Measurements from ENCODE around the gene TOR3A. TPM values are rescaled to one million over a fixed set of nuclear protein-coding genes. Genes with fewer than 3 reads are reported as not detected.

Gene TOR3A
- total and polyA plus RNA-seq, 2 donors (not counting 3 experiments of a cell fraction or from before 2014, with no cell fraction given): 14.9 to 16.7 TPM

DNA sequence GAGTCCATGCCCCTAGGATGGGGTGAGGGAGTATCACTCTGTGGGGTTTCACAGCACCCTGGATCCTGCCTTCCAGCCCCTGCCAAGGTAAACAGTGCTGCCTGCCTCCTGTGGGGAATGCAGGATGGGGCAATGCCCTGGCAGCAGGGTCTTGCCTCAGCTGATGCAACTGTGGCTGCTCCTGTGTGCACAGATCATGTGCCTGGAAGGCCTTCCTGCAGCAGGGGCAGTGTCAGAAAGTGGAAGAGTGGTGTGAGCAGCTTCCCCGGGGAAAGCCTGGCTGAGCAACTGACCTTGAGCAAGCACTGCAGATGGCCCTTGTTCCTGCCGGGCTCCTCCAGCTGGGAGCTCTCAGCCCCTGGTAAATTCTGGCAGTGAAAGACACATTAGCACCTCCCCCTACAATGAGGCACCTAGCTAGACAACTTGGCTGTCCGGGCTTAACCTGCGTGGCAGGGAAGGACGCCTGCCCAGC is 9.9 kb downstream of the TOR3A start:
- no peak for DNase-seq (ENCODE audit: low read depth, low spot score)
- BruUV-seq (replicated peaks): no TSS peak
- Histone ChIP-seq H3K4me3 (replicated peaks in 1 of 3; ENCODE audit: insufficient read depth in 1 of 3, low read depth in 1 of 3, low read length in 3 of 3) (no peak overlapping the region), H3K4me2 (ENCODE audit: insufficient read depth, low read length) (no peak overlapping the region), H3K27ac (ENCODE audit: insufficient read depth, low read depth, low read length) (no peak overlapping the region), H3K9ac (replicated peaks; ENCODE audit: extremely low read depth, insufficient read depth, low read length) (no peak overlapping the region), H4K20me1 (replicated peaks; ENCODE audit: control insufficient read depth, extremely low read depth, insufficient read depth, low read length) (no peaks in the 10 kb centered on the region), H3K9me1 (replicated peaks; ENCODE audit: control insufficient read depth, extremely low read depth, insufficient read depth, low read length) (no peaks in the 10 kb centered on the region), H3K36me3 (ENCODE audit: control insufficient read depth in 2 of 2, extremely low read depth in 1 of 2, insufficient read depth in 2 of 2, low read length in 2 of 2) (peaks cover 38 to 48% of the 10 kb centered on the region in 2 experiments), H3K9me3 (replicated peaks; ENCODE audit: control insufficient read depth, insufficient read depth, low read length) (no peaks in the 10 kb centered on the region), H3K79me2 (ENCODE audit: control insufficient read depth, insufficient read depth, low read length) (no peaks in the 10 kb centered on the region), H3K27me3 (ENCODE audit: control insufficient read depth in 2 of 2, insufficient read depth in 2 of 2, low read length in 2 of 2) (no peaks in the 10 kb centered on the region), H2AFZ (ENCODE audit: low read depth, low read length) (no peak overlapping the region), H3K4me1 (ENCODE audit: control insufficient read depth, extremely low read depth, insufficient read depth, low read length) (peaks cover 6% of the 10 kb centered on the region)
- ChIA-PET POLR2A (interaction anchor here (1.3 kb wide), 1 partner anchor 9 kb away, joined by 3 read pairs; no protein-coding TSS in a partner anchor), CTCF (interaction anchor here (1.3 kb wide), 1 partner anchor 12 kb away, joined by 4 read pairs; no protein-coding TSS in a partner anchor)
- TF ChIP-seq EZH2 (IDR thresholded peaks at IDR 0.05; ENCODE audit: borderline replicate concordance, low read depth, low read length, severe bottlenecking) (no peak), MYC (IDR thresholded peaks at IDR 0.05; ENCODE audit: low read depth, low read length) (no peak), POLR2A (IDR thresholded peaks at IDR 0.05; ENCODE audit: low read depth, low read length) (no peak)
- no peak for FAIRE-seq
- dilution Hi-C loops (cut with MboI; ENCODE audit: extremely low pct_ligation_motif_present, low sequenced_read_pairs) (no loop called here), intact Hi-C loops (cut with micrococcal nuclease) (no loop called here)

DNA sequence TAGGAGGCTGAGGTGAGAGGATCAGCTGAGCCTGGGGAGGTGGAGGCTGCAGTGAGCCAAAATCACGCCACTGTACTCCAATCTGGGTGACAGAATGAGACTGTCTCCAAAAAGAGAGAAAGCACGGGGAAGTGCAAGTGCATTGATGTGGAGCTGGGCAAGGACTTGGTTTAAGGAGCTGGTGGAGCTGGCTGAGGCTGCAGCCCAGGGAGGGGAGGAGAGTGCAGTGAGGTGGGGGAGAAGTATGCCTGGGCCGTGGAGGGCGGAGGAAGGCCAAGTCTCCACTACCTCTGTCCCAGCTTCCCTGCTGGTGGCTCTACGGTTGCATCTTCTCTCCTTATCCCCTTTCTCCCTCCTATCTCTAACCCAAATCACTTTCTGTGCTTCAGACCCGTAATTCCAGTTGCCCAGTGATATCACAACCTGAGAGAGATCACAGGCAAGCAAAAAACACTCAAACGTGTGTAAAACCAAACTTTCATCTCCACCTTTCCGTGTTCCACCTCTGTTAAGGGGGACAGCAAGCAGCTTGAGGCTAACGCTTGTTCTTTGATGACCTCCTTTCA is 11.1 kb downstream of the TOR3A start:
- H3K36me3 ChIP-seq (ENCODE audit: control insufficient read depth in 2 of 2, extremely low read depth in 1 of 2, insufficient read depth in 2 of 2, low read length in 2 of 2): peaks cover 41 to 55% of the 10 kb centered on the region in 2 experiments
- H3K27ac ChIP-seq (ENCODE audit: insufficient read depth, low read depth, low read length): no peak overlapping the region

More for the DNA sequence above, 11.1 kb downstream of the TOR3A start:
- Histone ChIP-seq H4K20me1 (replicated peaks; ENCODE audit: control insufficient read depth, extremely low read depth, insufficient read depth, low read length) (no peaks in the 10 kb centered on the region), H3K4me3 (replicated peaks in 1 of 3; ENCODE audit: insufficient read depth in 1 of 3, low read depth in 1 of 3, low read length in 3 of 3) (no peak overlapping the region), H3K9me1 (replicated peaks; ENCODE audit: control insufficient read depth, extremely low read depth, insufficient read depth, low read length) (no peaks in the 10 kb centered on the region), H3K4me2 (ENCODE audit: insufficient read depth, low read length) (no peak overlapping the region), H3K79me2 (ENCODE audit: control insufficient read depth, insufficient read depth, low read length) (no peaks in the 10 kb centered on the region), H3K9ac (replicated peaks; ENCODE audit: extremely low read depth, insufficient read depth, low read length) (no peak overlapping the region), H3K9me3 (replicated peaks; ENCODE audit: control insufficient read depth, insufficient read depth, low read length) (no peaks in the 10 kb centered on the region), H3K4me1 (ENCODE audit: control insufficient read depth, extremely low read depth, insufficient read depth, low read length) (peaks cover 4% of the 10 kb centered on the region), H2AFZ (ENCODE audit: low read depth, low read length) (no peak overlapping the region), H3K27me3 (ENCODE audit: control insufficient read depth in 2 of 2, insufficient read depth in 2 of 2, low read length in 2 of 2) (no peaks in the 10 kb centered on the region)
- no peak for TF ChIP-seq MAX (IDR thresholded peaks at IDR 0.05; ENCODE audit: insufficient read depth, insufficient read length)
- TF ChIP-seq POLR2A (IDR thresholded peaks at IDR 0.05; ENCODE audit: low read depth, low read length): peak; percentile 59
- no peak for TF ChIP-seq JUN (IDR thresholded peaks at IDR 0.05; ENCODE audit: borderline replicate concordance, insufficient read depth, insufficient read length, low read depth)
- no peak for TF ChIP-seq CTCF (IDR thresholded peaks at IDR 0.05; ENCODE audit: extremely low read depth in 1 of 2, insufficient read depth in 1 of 2, low read depth in 1 of 2, low read length in 2 of 2)
- TF ChIP-seq EZH2 (IDR thresholded peaks at IDR 0.05; ENCODE audit: borderline replicate concordance, low read depth, low read length, severe bottlenecking): no peak
- no peak for TF ChIP-seq GATA2 (IDR thresholded peaks at IDR 0.05; ENCODE audit: insufficient read depth, insufficient read length, low read depth, low read length)
- no peak for TF ChIP-seq MYC (IDR thresholded peaks at IDR 0.05; ENCODE audit: low read depth, low read length)
- TF ChIP-seq FOS (IDR thresholded peaks at IDR 0.05; ENCODE audit: borderline replicate concordance, insufficient read depth, low read length): no peak
- TF ChIP-seq POLR2AphosphoS5 (IDR thresholded peaks at IDR 0.05; ENCODE audit: insufficient read depth, low read depth, low read length): peak; percentile 66
- CTCF ChIA-PET: interaction anchor here (1.3 to 1.8 kb wide), 2 partner anchors 9 to 13 kb away, joined by 4 read pairs; no protein-coding TSS in a partner anchor
- POLR2A ChIA-PET: no interaction called here
- DNase-seq (ENCODE audit: low read depth, low spot score): no peak
- intact Hi-C loops (cut with micrococcal nuclease): no loop called here
- dilution Hi-C loops (cut with MboI; ENCODE audit: extremely low pct_ligation_motif_present, low sequenced_read_pairs): no loop called here
- no TSS peak for BruUV-seq (replicated peaks)
- FAIRE-seq: no peak
